OCI-LY7 (cell line): Measurements from ENCODE around the gene RNF220. TPM values are rescaled to one million over a fixed set of nuclear protein-coding genes. Genes with fewer than 3 reads are reported as not detected.

Experiments
- BruUV-seq: library from RNA; stranded (reverse); fragments of 400-500 nt; replicated peaks from 2 replicates; lab custom pipeline; 2021; lab: Mats Ljungman, UMichigan
- CTCF ChIA-PET: fragments of 300-600 bp; sonication (Branson Sonifier 250); formaldehyde crosslinking; loops from one replicate; lab custom pipeline; 2022; ENCODE audit warnings: antibody characterized with exemption; ENCODE audit not compliant: unreplicated experiment; lab: Charles Lee
- POLR2A ChIA-PET: fragments of 300-600 bp; sonication (Branson Sonifier 250); formaldehyde crosslinking; loops from one replicate; lab custom pipeline; 2022; ENCODE audit warnings: antibody characterized with exemption; lab: Charles Lee
- DNase-seq: peaks from one replicate; pipeline ENCODE4 v3.0.0-alpha.2; 2015; ENCODE audit warnings: low spot score
- H2AFZ ChIP-seq: fragments of 200-600 bp; sonication (generic), shearing (Covaris generic); 2 replicates; pipeline ENCODE4 v1.6.1; 2014; ENCODE audit warnings: mild to moderate bottlenecking, antibody characterized with exemption, low read length, moderate library complexity
- H3K27ac ChIP-seq: fragments of 200-600 bp; sonication (generic); 2 replicates; pipeline ENCODE4 v1.5.1; 2014; ENCODE audit warnings: mixed run types, low read depth, mild to moderate bottlenecking, moderate library complexity, low read length, inconsistent platforms; ENCODE audit not compliant: poor library complexity, severe bottlenecking
- H3K36me3 ChIP-seq: fragments of 200-600 bp; sonication (generic); 2 replicates; pipeline ENCODE4 v1.6.1; 2014; ENCODE audit warnings: mild to moderate bottlenecking, antibody characterized with exemption, low read length, moderate library complexity, mixed read lengths; ENCODE audit not compliant: insufficient read depth
- H3K4me1 ChIP-seq: fragments of 200-600 bp; sonication (generic); 2 replicates; pipeline ENCODE4 v1.5.1; 2014; ENCODE audit warnings: mild to moderate bottlenecking, low read length; ENCODE audit not compliant: insufficient read depth, poor library complexity, severe bottlenecking
- H3K4me2 ChIP-seq: fragments of 200-600 bp; sonication (generic); 2 replicates; pipeline ENCODE4 v1.6.1; 2014; ENCODE audit warnings: mild to moderate bottlenecking, low read length
- H3K4me3 ChIP-seq: fragments of 200-600 bp; sonication (generic); 2 replicates; pipeline ENCODE4 v1.5.1; 2014; ENCODE audit warnings: mild to moderate bottlenecking, low read depth, low read length; ENCODE audit not compliant: poor library complexity, severe bottlenecking
- H3K79me2 ChIP-seq: fragments of 200-600 bp; sonication (generic); 2 replicates; pipeline ENCODE4 v1.6.1; 2016; ENCODE audit warnings: low read depth, mild to moderate bottlenecking, low read length, moderate library complexity, mixed read lengths; ENCODE audit not compliant: insufficient read depth
- H3K9me2 ChIP-seq: fragments of 200-600 bp; sonication (generic); 2 replicates; pipeline ENCODE4 v1.6.1; 2016; ENCODE audit warnings: mild to moderate bottlenecking, low read length, mixed read lengths; ENCODE audit not compliant: insufficient read depth
- H3K9me3 ChIP-seq: fragments of 200-600 bp; sonication (generic); 2 replicates; pipeline ENCODE4 v1.6.1; 2014; ENCODE audit warnings: mild to moderate bottlenecking, mixed run types, low read length, mixed read lengths
- H4K20me1 ChIP-seq: fragments of 200-600 bp; sonication (generic); 2 replicates; pipeline ENCODE4 v1.6.1; 2014; ENCODE audit warnings: mild to moderate bottlenecking, antibody characterized with exemption, low read length, moderate library complexity, mixed read lengths; ENCODE audit not compliant: insufficient read depth
- CTCF ChIP-seq: fragments of 200-600 bp; sonication (generic); conservative IDR thresholded peaks from 2 replicates; pipeline ENCODE4 v1.5.1; 2014; ENCODE audit warnings: mild to moderate bottlenecking, antibody characterized with exemption, low read length, moderate library complexity, mixed read lengths
- EZH2phosphoT487 ChIP-seq: fragments of 200-600 bp; sonication (generic); IDR thresholded peaks from 2 replicates; pipeline ENCODE4 v1.6.1; 2018; ENCODE audit warnings: low read depth, borderline replicate concordance, mild to moderate bottlenecking, mixed run types, antibody characterized with exemption, low read length, moderate library complexity, mixed read lengths
- intact Hi-C: fragments of 100-400 bp; cut with micrococcal nuclease; formaldehyde crosslinking; loops from one replicate; pipeline ENCODE4 v1.10.0; 2022; ENCODE audit not compliant: unreplicated experiment
- total RNA-seq, 2 experiments: library from RNA; depleted of rRNA in 1 of 2; stranded (reverse); fragments of >200 nt in 1 of 2; shearing (Covaris generic) in 1 of 2; gene quantifications; 2 replicates each; pipeline ENCODE4 v1.2.3, GENCODE V29; 2014 to 2022

The RNF220 gene
- total RNA-seq, 2 experiments from 2014 or later, result 82.3 to 85.5 TPM

- Histone ChIP-seq H4K20me1 (no peaks in the 10 kb centered on the region), H3K4me2 (no peak overlapping the region), H3K9me2 (no peaks in the 10 kb centered on the region), H3K4me1 (no peaks in the 10 kb centered on the region), H3K27ac (peak overlapping the region; percentile 14), H3K4me3 (no peak overlapping the region), H3K36me3 (peaks cover 41% of the 10 kb centered on the region), H3K9me3 (no peaks in the 10 kb centered on the region), H2AFZ (no peak overlapping the region), H3K79me2 (no peaks in the 10 kb centered on the region)
- DNase-seq, result peak; percentile 76
- TF ChIP-seq CTCF (peak; percentile 93), EZH2phosphoT487 (no peak)
- BruUV-seq, result no TSS peak
- intact Hi-C loops, result loop anchor here (1.0 to 10.0 kb wide), 4 partner anchors 43 to 436 kb away; no protein-coding TSS in a partner anchor
- ChIA-PET CTCF (interaction anchor here (0.7 to 1.3 kb wide), 3 partner anchors 18 to 48 kb away, joined by 3 to 4 read pairs (median 3); no protein-coding TSS in a partner anchor), POLR2A (interaction anchor here (1.0 to 1.3 kb wide), 4 partner anchors 12 to 41 kb away, joined by 3 to 5 read pairs (median 4); no protein-coding TSS in a partner anchor)
Measured at GRCh38 chr1:44652445-44653106, 247.5 kb downstream of the RNF220 start.

- no peaks in the 10 kb centered on the region for H3K9me3 ChIP-seq
- BruUV-seq, result no TSS peak
- H3K79me2 ChIP-seq, result no peaks in the 10 kb centered on the region
- CTCF ChIA-PET, result interaction anchor here (0.7 to 1.3 kb wide), 2 partner anchors 43 to 49 kb away, joined by 3 read pairs; no protein-coding TSS in a partner anchor
- no peak overlapping the region for H3K4me3 ChIP-seq
- peaks cover 34% of the 10 kb centered on the region for H3K36me3 ChIP-seq
- TF ChIP-seq CTCF (peak; percentile 57; the same call in 1 of the 2 replicates), EZH2phosphoT487 (no peak)
- POLR2A ChIA-PET, result interaction anchor here (1.0 to 1.1 kb wide), 3 partner anchors 11 to 41 kb away, joined by 3 to 5 read pairs (median 4); no protein-coding TSS in a partner anchor
- no peak for DNase-seq
- intact Hi-C loops, result loop anchor here (1.0 to 10.0 kb wide), 4 partner anchors 44 to 437 kb away; no protein-coding TSS in a partner anchor
- H4K20me1 ChIP-seq, result no peaks in the 10 kb centered on the region
- no peak overlapping the region for H3K27ac ChIP-seq
- H3K4me2 ChIP-seq, result no peak overlapping the region
- H2AFZ ChIP-seq, result no peak overlapping the region
- H3K4me1 ChIP-seq, result no peaks in the 10 kb centered on the region
- no peaks in the 10 kb centered on the region for H3K9me2 ChIP-seq
Measured at GRCh38 chr1:44653107-44653964, 248.3 kb downstream of the RNF220 start.
